WERI-Rb-1 (cell line): ENCODE results near the gene PSMD13.

Experiments used
- DNase-seq: peaks from one replicate; pipeline ENCODE4 v3.0.0-alpha.2; 2020
- H3K27ac ChIP-seq: fragments of 250-450 bp; sonication (Bioruptor Pico); 2 replicates; pipeline ENCODE4 v1.5.1; 2020; ENCODE audit warnings: mild to moderate bottlenecking, moderate library complexity
- H3K27me3 ChIP-seq: fragments of 250-450 bp; sonication (Bioruptor Pico); 2 replicates; pipeline ENCODE4 v1.5.1; 2021; ENCODE audit warnings: mild to moderate bottlenecking, low read depth, moderate library complexity; ENCODE audit not compliant: insufficient read depth, severe bottlenecking
- H3K36me3 ChIP-seq: fragments of 250-450 bp; sonication (Bioruptor Pico); 2 replicates; pipeline ENCODE4 v1.5.1; 2020; ENCODE audit warnings: mild to moderate bottlenecking, moderate library complexity
- H3K4me3 ChIP-seq: 2 replicates; pipeline ENCODE4 v1.5.1; 2011; ENCODE audit warnings: low read depth, mild to moderate bottlenecking, control low read depth, low read length
- H3K9me3 ChIP-seq: fragments of 250-450 bp; sonication (Bioruptor Pico); 2 replicates; pipeline ENCODE4 v1.5.1; 2021; ENCODE audit warnings: mild to moderate bottlenecking, moderate library complexity; ENCODE audit not compliant: severe bottlenecking
- CTCF ChIP-seq: IDR thresholded peaks from 2 replicates; pipeline ENCODE4 v1.5.1; 2011; ENCODE audit warnings: low read depth, mild to moderate bottlenecking, control low read depth, inconsistent platforms, low read length

Gene PSMD13

GRCh38 chr11:289398-289711 is 52.6 kb downstream of the PSMD13 start:
- DNase-seq = peak; percentile 11
- Histone ChIP-seq H3K36me3 (no peaks in the 10 kb centered on the region; the same call in 1 of the 2 replicates), H3K9me3 (no peaks in the 10 kb centered on the region), H3K4me3 (peak overlapping the region; percentile 39), H3K27ac (no peak overlapping the region), H3K27me3 (no peaks in the 10 kb centered on the region)
- no peak for TF ChIP-seq CTCF

DNA sequence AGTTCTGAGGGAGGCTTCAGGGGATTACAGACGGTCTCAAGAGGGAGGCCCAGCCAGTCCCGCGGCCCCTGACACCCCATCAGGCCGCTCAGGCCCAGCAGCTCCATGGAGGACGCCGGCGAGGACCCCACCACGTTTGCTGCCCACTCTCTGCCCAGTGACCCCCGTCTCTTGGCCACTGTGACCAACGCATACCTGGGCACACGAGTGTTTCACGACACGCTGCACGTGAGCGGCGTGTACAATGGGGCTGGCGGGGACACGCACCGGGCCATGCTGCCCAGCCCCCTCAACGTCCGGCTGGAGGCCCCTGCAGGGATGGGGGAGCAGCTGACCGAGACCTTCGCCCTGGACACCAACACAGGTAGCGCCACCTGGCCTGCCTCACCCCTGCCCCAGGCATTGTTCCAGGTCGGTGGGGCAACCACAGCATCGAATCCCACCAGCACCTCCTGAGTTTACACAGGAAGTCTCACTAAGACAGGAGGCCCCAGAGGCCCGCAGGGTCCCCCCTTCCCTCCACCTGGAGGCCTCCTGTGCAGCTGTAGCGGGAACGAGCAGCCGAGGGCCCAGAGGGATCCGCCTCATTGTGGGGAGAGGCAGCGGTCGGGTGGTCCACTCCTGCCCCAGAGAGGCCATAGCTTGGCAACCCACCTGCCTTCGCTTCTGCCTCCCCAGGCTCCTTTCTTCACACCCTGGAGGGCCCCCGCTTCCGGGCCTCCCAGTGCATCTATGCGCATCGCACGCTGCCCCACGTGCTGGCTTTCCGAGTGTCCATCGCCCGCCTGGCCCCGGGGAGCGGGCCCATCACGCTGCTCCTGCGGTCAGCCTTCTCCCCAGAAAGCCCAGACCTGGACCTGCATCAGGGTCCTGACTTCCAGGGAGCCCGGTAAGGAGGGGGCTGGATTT is 53.2 kb downstream of the PSMD13 start:
- Histone ChIP-seq H3K9me3 (no peaks in the 10 kb centered on the region), H3K4me3 (peak overlapping the region; percentile 39), H3K27ac (no peak overlapping the region), H3K27me3 (no peaks in the 10 kb centered on the region), H3K36me3 (no peaks in the 10 kb centered on the region; the same call in 1 of the 2 replicates)
- no peak for TF ChIP-seq CTCF
- DNase-seq = peak; percentile 10

DNA sequence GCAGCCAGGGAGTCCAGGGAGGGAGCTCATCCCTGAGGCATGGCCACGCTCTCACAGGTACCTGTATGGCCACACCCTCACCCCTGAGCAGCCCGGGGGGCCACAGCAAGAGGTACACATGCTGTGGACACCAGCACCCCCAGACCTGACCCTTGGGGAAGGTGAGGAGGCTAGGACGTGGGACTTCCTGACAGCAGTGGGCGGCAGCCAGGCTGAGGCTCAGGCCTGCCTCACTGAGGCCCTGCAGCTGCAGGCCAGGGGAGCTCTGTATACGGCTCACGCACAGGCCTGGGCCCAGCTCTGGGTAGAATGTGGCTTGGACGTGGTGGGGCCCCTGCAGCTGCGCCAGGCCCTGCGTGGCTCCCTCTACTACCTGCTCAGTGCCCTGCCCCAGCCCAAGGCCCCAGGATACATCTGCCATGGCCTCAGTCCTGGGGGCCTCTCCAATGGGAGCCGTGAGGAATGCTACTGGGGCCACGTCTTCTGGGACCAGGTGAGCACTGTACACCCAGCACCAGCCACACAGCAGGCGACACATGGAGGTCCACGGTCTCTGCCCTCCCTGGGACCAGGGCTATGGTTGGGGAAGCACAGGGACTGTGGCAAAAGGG is 54.0 kb downstream of the PSMD13 start:
- Histone ChIP-seq H3K27me3 (no peaks in the 10 kb centered on the region), H3K27ac (no peak overlapping the region), H3K9me3 (no peaks in the 10 kb centered on the region), H3K4me3 (no peak overlapping the region), H3K36me3 (no peaks in the 10 kb centered on the region; the same call in 1 of the 2 replicates)
- TF ChIP-seq CTCF = no peak
- DNase-seq = no peak

DNA sequence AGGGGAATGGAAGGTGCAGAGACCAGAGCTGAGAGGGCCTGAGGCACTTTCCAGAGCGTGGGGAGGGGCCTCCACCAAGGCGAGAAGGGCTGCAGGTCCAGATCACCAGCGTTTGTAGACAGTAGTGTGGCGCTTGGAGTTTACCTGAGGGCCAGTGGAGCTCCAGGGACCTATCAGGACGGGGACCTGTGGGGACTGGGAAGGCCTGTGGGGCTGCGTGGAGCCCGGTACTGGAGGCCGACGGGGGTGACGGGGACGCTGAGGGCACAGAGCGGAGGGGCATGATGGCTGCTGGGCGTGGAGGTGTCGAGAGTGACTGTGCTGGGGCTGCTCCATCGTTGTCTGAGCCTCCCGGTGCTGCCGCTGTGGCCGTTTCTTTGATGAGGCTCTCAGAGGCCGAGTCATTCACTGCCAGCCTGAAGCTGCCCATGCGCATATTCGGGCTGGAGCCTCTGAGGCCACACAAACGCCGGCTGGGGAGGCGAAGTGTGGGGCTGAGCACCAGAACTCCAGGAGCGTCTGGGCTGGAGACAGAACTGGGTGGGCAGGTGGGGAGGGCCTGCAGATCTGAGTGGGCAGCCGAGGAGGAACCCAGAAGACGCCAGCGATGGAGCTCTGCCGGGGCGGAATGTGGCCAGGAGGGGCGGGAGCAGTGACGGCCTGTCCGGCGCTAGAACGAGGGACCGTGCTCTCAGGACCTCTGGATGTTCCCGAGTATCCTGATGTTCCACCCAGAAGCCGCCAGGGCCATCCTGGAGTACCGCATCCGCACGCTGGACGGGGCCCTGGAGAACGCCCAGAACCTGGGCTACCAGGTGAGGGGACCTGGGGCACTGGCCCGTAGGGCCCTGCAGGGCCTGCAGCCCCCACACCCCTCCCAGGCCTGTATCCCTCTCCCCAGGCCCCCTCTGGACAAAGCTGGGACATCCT is 54.8 kb downstream of the PSMD13 start:
- no peak overlapping the region for H3K27ac ChIP-seq
- no peak overlapping the region for H3K4me3 ChIP-seq
- H3K36me3 ChIP-seq = no peaks in the 10 kb centered on the region; the same call in 1 of the 2 replicates
- H3K9me3 ChIP-seq = no peaks in the 10 kb centered on the region
- DNase-seq = no peak
- TF ChIP-seq CTCF = no peak
- H3K27me3 ChIP-seq = no peaks in the 10 kb centered on the region

- H3K4me3 ChIP-seq = no peak overlapping the region
- no peak overlapping the region for H3K27ac ChIP-seq
- H3K36me3 ChIP-seq = no peaks in the 10 kb centered on the region; the same call in 1 of the 2 replicates
- DNase-seq = no peak
- no peaks in the 10 kb centered on the region for H3K9me3 ChIP-seq
- no peak for TF ChIP-seq CTCF
- H3K27me3 ChIP-seq = no peaks in the 10 kb centered on the region
Measured at GRCh38 chr11:292211-293121, 55.7 kb downstream of the PSMD13 start.
